HepG2 (cell line): ENCODE results near the gene UTF1. TPM values are rescaled to one million over a fixed set of nuclear protein-coding genes. Genes with fewer than 3 reads are reported as not detected.

Experiments used
- ATAC-seq: fragments of 200-7000 bp; cut with Tn5 transposase; 3 replicates; pipeline ENCODE4 v1.9.1; 2020; ENCODE audit warnings: mild to moderate bottlenecking, moderate library complexity
- BruUV-seq: library from RNA; stranded (reverse); fragments of 400-500 nt; replicated peaks from 2 replicates; lab custom pipeline; 2021; lab: Mats Ljungman, UMichigan
- CTCF ChIA-PET: fragments of 300-600 bp; formaldehyde crosslinking; extraction: SDS; loops from one replicate; lab custom pipeline; 2021; ENCODE audit warnings: low total read pairs, inconsistent platforms, low intra/inter-chr PET ratio; lab: Yijun Ruan, JAX
- POLR2A ChIA-PET: fragments of 350-600 bp; sonication (Branson Sonifier 250); formaldehyde crosslinking; loops from one replicate; lab custom pipeline; 2020; ENCODE audit warnings: antibody characterized with exemption, inconsistent platforms; lab: Yijun Ruan, JAX
- DNase-seq: peaks from one replicate; pipeline ENCODE4 v3.0.0-alpha.2; 2015; ENCODE audit warnings: low spot score
- FAIRE-seq: peaks from 3 replicates; lab custom pipeline; 2011; peaks lifted over from hg19 to GRCh38; lab: Jason Lieb, UNC
- H2AFZ ChIP-seq: one replicate; pipeline ENCODE4 v1.6.1; 2011; ENCODE audit warnings: low read length, inconsistent platforms
- H3K27ac ChIP-seq: fragments of 300-600 bp; 3 replicates; pipeline ENCODE4 v1.8.0; 2011; ENCODE audit warnings: mixed run types, mild to moderate bottlenecking, mixed read lengths, low read length, inconsistent platforms; ENCODE audit not compliant: insufficient read depth; ENCODE audit errors: extremely low read length
- H3K27me3 ChIP-seq, 2 experiments: fragments of 200-600 bp in 1 of 2; 2 replicates in 1 of 2; 3 replicates in 1 of 2; pipeline versions ENCODE4 v1.6.0 to v1.8.0; 2011; ENCODE audit warnings: low read length in 2 of 2, mild to moderate bottlenecking in 2 of 2, moderate library complexity in 2 of 2, inconsistent platforms in 1 of 2; ENCODE audit not compliant: insufficient read depth in 2 of 2, control insufficient read depth in 1 of 2
- H3K36me3 ChIP-seq, 2 experiments: fragments of 200-600 bp in 1 of 2; replicated peaks in 1 of 2; 2 replicates in 1 of 2; 3 replicates in 1 of 2; pipeline versions ENCODE4 v1.5.1 to v1.8.0; 2011; ENCODE audit warnings: low read length in 2 of 2, inconsistent platforms in 1 of 2; ENCODE audit not compliant: insufficient read depth in 2 of 2, control insufficient read depth in 1 of 2
- H3K4me1 ChIP-seq: 2 replicates; pipeline ENCODE4 v1.5.1; 2012; ENCODE audit warnings: low read length, inconsistent platforms; ENCODE audit not compliant: insufficient read depth
- H3K4me2 ChIP-seq: 2 replicates; pipeline ENCODE4 v1.6.0; 2011; ENCODE audit warnings: low read depth, low read length, inconsistent platforms
- H3K4me3 ChIP-seq, 3 experiments: fragments of 200-600 bp in 1 of 3; sonication (generic), shearing (Covaris generic) in 1 of 3; replicated peaks in 1 of 3; 2 replicates each; pipeline ENCODE4 v1.5.1; 2011 to 2016; ENCODE audit warnings: low read length in 3 of 3, inconsistent platforms in 2 of 3, low read depth in 2 of 3, mild to moderate bottlenecking in 2 of 3, control low read depth in 1 of 3, mixed read lengths in 1 of 3; ENCODE audit not compliant: insufficient read depth in 1 of 3
- H3K79me2 ChIP-seq: one replicate; pipeline ENCODE4 v1.6.1; 2011; ENCODE audit warnings: low read length, inconsistent platforms; ENCODE audit not compliant: insufficient read depth
- H3K9ac ChIP-seq: 2 replicates; pipeline ENCODE4 v1.6.0; 2011; ENCODE audit warnings: mild to moderate bottlenecking, low read depth, low read length, inconsistent platforms; ENCODE audit not compliant: insufficient read depth
- H3K9me3 ChIP-seq: 2 replicates; pipeline ENCODE4 v1.5.1; 2012; ENCODE audit warnings: mild to moderate bottlenecking, low read length
- H4K20me1 ChIP-seq: 2 replicates; pipeline ENCODE4 v1.6.0; 2011; ENCODE audit warnings: inconsistent platforms, mild to moderate bottlenecking, low read length, moderate library complexity; ENCODE audit not compliant: insufficient read depth
- CHD4 ChIP-seq: fragments of 200-600 bp; sonication (generic); IDR thresholded peaks from 2 replicates; pipeline ENCODE4 v1.7.0; 2017; ENCODE audit warnings: mild to moderate bottlenecking, low read length, borderline replicate concordance
- CREB1 ChIP-seq, 2 experiments: fragments of 450-650 bp in 1 of 2; IDR thresholded peaks; 2 replicates each; pipeline ENCODE4 v1.6.1; 2016 to 2017; ENCODE audit warnings: control low read depth in 1 of 2, mild to moderate bottlenecking in 1 of 2, missing compliant biosample characterization in 1 of 2, missing genetic modification characterization in 1 of 2
- RXRB ChIP-seq: IDR thresholded peaks from 2 replicates; pipeline ENCODE4 v1.6.1; 2016; ENCODE audit warnings: borderline replicate concordance, missing genetic modification reagents, missing compliant biosample characterization
- TBP ChIP-seq: sonication (generic); formaldehyde crosslinking; IDR thresholded peaks from 2 replicates; pipeline ENCODE4 v1.5.0; 2020; ENCODE audit warnings: missing genetic modification reagents
- ZNF160 ChIP-seq: sonication (generic); formaldehyde crosslinking; IDR thresholded peaks from 2 replicates; pipeline ENCODE4 v1.8.0; 2022; ENCODE audit warnings: mild to moderate bottlenecking, inconsistent platforms, missing genetic modification reagents
- ZNF18 ChIP-seq: sonication (generic); formaldehyde crosslinking; IDR thresholded peaks from 2 replicates; pipeline ENCODE4 v1.8.0; 2022; ENCODE audit warnings: mild to moderate bottlenecking, missing genetic modification reagents; ENCODE audit not compliant: insufficient replicate concordance
- WGBS: methylation state at CpG from one replicate; pipeline ENCODE4 v1.1.6; 2017; ENCODE audit warnings: low lambda C conversion rate; 5-methylcytosine and 5-hydroxymethylcytosine counted together
- in situ Hi-C: cut with HindIII; loops from 2 replicates; pipeline ENCODE4 v1.10.0; 2017; ENCODE audit warnings: low pct_unique_long_range_greater_than_20kb; ENCODE audit not compliant: extremely low pct_ligation_motif_present
- intact Hi-C: fragments of 100-400 bp; cut with micrococcal nuclease; formaldehyde crosslinking; loops from one replicate; pipeline ENCODE4 v1.10.0; 2022; ENCODE audit not compliant: unreplicated experiment
- polyA plus RNA-seq, 8 experiments: library from polyadenylated mRNA; depleted of rRNA in 3 of 8; stranded (reverse) in 7 of 8; unstranded in 1 of 8; fragments of >200 nt; fragmentation: Illumina TruSeq in 4 of 8; extraction: Trizol in 4 of 8; gene quantifications; 2 replicates each; pipeline versions ENCODE4 v1.2.1 to v1.2.3, GENCODE V29; 2011 to 2016; ENCODE audit warnings: low read depth in 4 of 8, missing spikeins in 1 of 8, mixed read lengths in 1 of 8; ENCODE audit not compliant: insufficient read depth in 1 of 8
- total RNA-seq, 5 experiments: library from RNA; depleted of rRNA; stranded (reverse); fragments of >200 nt; fragmentation: Illumina TruSeq; extraction: Trizol; gene quantifications; 2 replicates each; pipeline ENCODE4 v1.2.3, GENCODE V29; 2016; ENCODE audit warnings: low read depth in 1 of 5

The UTF1 gene
- total and polyA plus RNA-seq, 2 of the 13 experiments (the other 11 are each of a cell fraction or from before 2014, with no cell fraction given): not detected

GRCh38 chr10:133237588-133238465 is 7.8 kb downstream of the UTF1 start, which contains the start of gene VENTX (continued):
- TF ChIP-seq ZNF18 (CRISPR knock-in tag): no peak
- no peak for TF ChIP-seq TBP (CRISPR knock-in tag)
- TF ChIP-seq ZNF160 (CRISPR knock-in tag): no peak
- no peak for TF ChIP-seq RXRB (CRISPR knock-in tag)
- TF ChIP-seq, all 625 proteins: peak for 0

- intact Hi-C loops (no loop called here), in situ Hi-C loops (no loop called here)
- DNase-seq (no peak), FAIRE-seq (no peak), ATAC-seq (no peak)
- H4K20me1 ChIP-seq: 0 out of 2 replicates have a peak, but pooled peaks cover 3% of the 10 kb centered on the region
- ChIA-PET CTCF (no interaction called here), POLR2A (no interaction called here)
- no peak overlapping the region for H3K4me2 ChIP-seq
- no peaks in the 10 kb centered on the region for H3K9me3 ChIP-seq
- H3K9ac ChIP-seq: no peak overlapping the region
- H3K36me3 ChIP-seq: no peaks in the 10 kb centered on the region
- peaks cover 21 to 79% of the 10 kb centered on the region in 2 experiments for H3K27me3 ChIP-seq
- no peak overlapping the region for H3K4me3 ChIP-seq
- no peak overlapping the region for H2AFZ ChIP-seq
- H3K4me1 ChIP-seq: no peaks in the 10 kb centered on the region
- H3K27ac ChIP-seq: no peak overlapping the region
- H3K79me2 ChIP-seq: no peaks in the 10 kb centered on the region
- WGBS: 38% methylated on average over 13 of the region's 15 CpGs
- BruUV-seq: no TSS peak
- TF ChIP-seq CHD4: no peak
- TF ChIP-seq CREB1 (IDR thresholded peaks at IDR 0.05): peak; percentile 21; the same call in 1 of the 2 replicates
- TF ChIP-seq CREB1 (CRISPR knock-in tag; IDR thresholded peaks at IDR 0.05): no peak
These were observed 8.4 kb downstream of the UTF1 start for GRCh38 chr10:133238466-133238804.
